Psoas muscle (tissue), 8 donors: ENCODE results near the gene TP53I3. TPM values are rescaled to one million over a fixed set of nuclear protein-coding genes. Genes with fewer than 3 reads are reported as not detected.

ENCODE experiments used
- ATAC-seq, 4 donors: fragments of 200-7000 bp; cut with Tn5 transposase; one replicate each; pipeline ENCODE4 v1.9.1; 2020; ENCODE audit warnings: moderate library complexity in 3 of 4, mild to moderate bottlenecking in 2 of 4
- DNase-seq, 2 donors: peaks; one replicate each; pipeline ENCODE4 v3.0.0-alpha.2; 2020
- H3K27ac ChIP-seq: fragments of 200-600 bp; one replicate; pipeline ENCODE4 v1.8.0; 2022
- H3K27me3 ChIP-seq, 3 donors: fragments of 200-600 bp in 1 of 3; one replicate each; pipeline versions ENCODE4 v1.6.1 to v1.8.0; 2013 to 2022; ENCODE audit warnings: low read length in 2 of 3, mild to moderate bottlenecking in 2 of 3, moderate library complexity in 1 of 3; ENCODE audit not compliant: insufficient read depth in 3 of 3
- H3K36me3 ChIP-seq, 2 donors: fragments of 200-600 bp in 1 of 2; one replicate each; pipeline versions ENCODE4 v1.6.1 to v1.8.0; 2013 to 2022; ENCODE audit warnings: low read depth in 1 of 2, mild to moderate bottlenecking in 1 of 2, moderate library complexity in 1 of 2; ENCODE audit not compliant: insufficient read depth in 1 of 2
- H3K4me1 ChIP-seq: fragments of 200-600 bp; one replicate; pipeline ENCODE4 v1.8.0; 2022
- H3K4me3 ChIP-seq: fragments of 200-600 bp; one replicate; pipeline ENCODE4 v1.8.0; 2022; ENCODE audit warnings: mild to moderate bottlenecking
- H3K9me3 ChIP-seq: fragments of 200-600 bp; one replicate; pipeline ENCODE4 v1.8.0; 2022
- WGBS, 3 donors: extraction: QIAGEN DNeasy Blood & Tissue Kit; methylation state at CpG; one replicate each; pipeline versions ENCODE4 v1.1.6 to v1.1.7; 2013; 5-methylcytosine and 5-hydroxymethylcytosine counted together
- intact Hi-C, 2 donors: fragments of 100-400 bp; cut with DNase I; formaldehyde crosslinking; loops; one replicate each; pipeline versions ENCODE4 v1.11.0 to v1.14.2; 2022
- polyA plus RNA-seq, 3 donors: library from polyadenylated mRNA; stranded (reverse); fragments of 200-250 nt; gene quantifications; one replicate each; pipeline ENCODE4 v1.2.3, GENCODE V29; 2013
- total RNA-seq, 4 donors: library from RNA; stranded (reverse); fragmentation: NEBNext Ultra II Directional in 2 of 4; extraction: Animal tissue kit (Norgen Biotek cat#: 25700) in 2 of 4; gene quantifications; one replicate each; pipeline versions ENCODE4 v1.2.1 to v1.2.4, GENCODE V29; 2021 to 2023
- TF ChIP-seq, protein P1 (sequence below): fragments of 200-600 bp; IDR thresholded peaks from one replicate; pipeline ENCODE4 v1.8.0; 2022; ENCODE audit warnings: antibody characterized with exemption
- donor health status: healthy with polysubstance abuse.
- donor health status: DM: no; HTN: no; CAD: no; lungs with moderate emphysema.
- donor health status: Bipolar disorder and iron deficiency.
- donor health status: healthy.
- donor health status: DM: yes; HTN: yes; CAD: no.
- donor health status: DM: no; HTN: no; CAD: no.
- donor health status: DM: no; HTN: no; CAD: no.
- donor health status: DM: yes; HTN: yes; CAD: no.

The TP53I3 gene
- total and polyA plus RNA-seq, 7 donors: 1.3 to 5.6 (median 3.2) TPM

DNA sequence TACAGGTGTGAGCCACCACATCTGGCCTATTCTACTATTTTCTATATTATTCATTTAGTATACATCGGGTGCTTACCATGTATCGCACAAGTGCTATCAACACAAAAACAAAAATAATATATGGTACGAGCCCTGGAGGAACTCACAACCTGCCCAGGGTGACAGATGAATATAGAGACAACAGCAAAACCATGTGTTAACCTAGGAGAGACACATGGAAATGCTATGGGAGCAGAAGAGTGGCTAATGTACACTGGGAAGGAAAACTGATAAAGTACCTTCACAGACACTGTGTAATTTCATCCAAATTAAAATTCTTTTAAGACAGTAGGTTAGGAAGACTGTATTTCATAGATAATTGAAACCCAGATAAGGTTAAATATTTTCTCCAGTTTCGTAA is 12.4 kb downstream of the TP53I3 start:
- no peaks in the 10 kb centered on the region for H3K9me3 ChIP-seq
- no peak overlapping the region for H3K27ac ChIP-seq
- intact Hi-C loops: no loop called here
- H3K4me1 ChIP-seq: peaks cover under 1% of the 10 kb centered on the region
- 84 to 95% (median 86%) methylated on average over 4 of the region's 4 CpGs for WGBS, 3 donors
- no peak for DNase-seq
- ATAC-seq: no peak
- peaks cover 3 to 62% of the 10 kb centered on the region in 2 donors for H3K36me3 ChIP-seq
- no peak overlapping the region for H3K4me3 ChIP-seq
- no peaks in the 10 kb centered on the region for H3K27me3 ChIP-seq
- TF ChIP-seq, protein P1, sequence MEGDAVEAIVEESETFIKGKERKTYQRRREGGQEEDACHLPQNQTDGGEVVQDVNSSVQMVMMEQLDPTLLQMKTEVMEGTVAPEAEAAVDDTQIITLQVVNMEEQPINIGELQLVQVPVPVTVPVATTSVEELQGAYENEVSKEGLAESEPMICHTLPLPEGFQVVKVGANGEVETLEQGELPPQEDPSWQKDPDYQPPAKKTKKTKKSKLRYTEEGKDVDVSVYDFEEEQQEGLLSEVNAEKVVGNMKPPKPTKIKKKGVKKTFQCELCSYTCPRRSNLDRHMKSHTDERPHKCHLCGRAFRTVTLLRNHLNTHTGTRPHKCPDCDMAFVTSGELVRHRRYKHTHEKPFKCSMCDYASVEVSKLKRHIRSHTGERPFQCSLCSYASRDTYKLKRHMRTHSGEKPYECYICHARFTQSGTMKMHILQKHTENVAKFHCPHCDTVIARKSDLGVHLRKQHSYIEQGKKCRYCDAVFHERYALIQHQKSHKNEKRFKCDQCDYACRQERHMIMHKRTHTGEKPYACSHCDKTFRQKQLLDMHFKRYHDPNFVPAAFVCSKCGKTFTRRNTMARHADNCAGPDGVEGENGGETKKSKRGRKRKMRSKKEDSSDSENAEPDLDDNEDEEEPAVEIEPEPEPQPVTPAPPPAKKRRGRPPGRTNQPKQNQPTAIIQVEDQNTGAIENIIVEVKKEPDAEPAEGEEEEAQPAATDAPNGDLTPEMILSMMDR: no peak

DNA sequence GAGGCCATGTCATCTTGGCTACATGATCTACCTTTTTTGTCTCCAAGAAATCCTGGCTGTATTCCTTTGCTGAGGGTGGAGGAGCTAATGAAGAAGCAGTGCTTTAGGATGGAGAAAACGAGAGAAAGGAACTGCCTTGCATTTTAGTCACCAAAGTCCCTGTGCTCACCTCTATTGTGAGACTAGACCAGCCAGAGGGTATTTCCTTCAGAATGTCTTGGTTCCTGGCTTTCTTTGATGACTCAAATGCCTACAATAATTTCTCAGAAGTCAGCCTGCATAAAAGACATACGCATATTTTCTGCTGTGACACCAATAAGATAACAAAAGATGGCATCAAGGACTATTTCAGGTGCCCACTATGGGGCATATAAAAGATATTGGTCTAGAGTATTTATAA is 19.3 kb downstream of the TP53I3 start:
- H3K9me3 ChIP-seq: no peaks in the 10 kb centered on the region
- TF ChIP-seq, protein P1: no peak
- H3K27me3 ChIP-seq: no peaks in the 10 kb centered on the region
- H3K4me3 ChIP-seq: no peak overlapping the region
- intact Hi-C loops: no loop called here
- DNase-seq (no peak), ATAC-seq (no peak)
- peaks cover 0 to 44% of the 10 kb centered on the region in 2 donors for H3K36me3 ChIP-seq
- H3K27ac ChIP-seq: no peak overlapping the region
- 80 to 88% (median 87%) methylated on average over 2 of the region's 2 CpGs for WGBS, 3 donors
- H3K4me1 ChIP-seq: no peaks in the 10 kb centered on the region

DNA sequence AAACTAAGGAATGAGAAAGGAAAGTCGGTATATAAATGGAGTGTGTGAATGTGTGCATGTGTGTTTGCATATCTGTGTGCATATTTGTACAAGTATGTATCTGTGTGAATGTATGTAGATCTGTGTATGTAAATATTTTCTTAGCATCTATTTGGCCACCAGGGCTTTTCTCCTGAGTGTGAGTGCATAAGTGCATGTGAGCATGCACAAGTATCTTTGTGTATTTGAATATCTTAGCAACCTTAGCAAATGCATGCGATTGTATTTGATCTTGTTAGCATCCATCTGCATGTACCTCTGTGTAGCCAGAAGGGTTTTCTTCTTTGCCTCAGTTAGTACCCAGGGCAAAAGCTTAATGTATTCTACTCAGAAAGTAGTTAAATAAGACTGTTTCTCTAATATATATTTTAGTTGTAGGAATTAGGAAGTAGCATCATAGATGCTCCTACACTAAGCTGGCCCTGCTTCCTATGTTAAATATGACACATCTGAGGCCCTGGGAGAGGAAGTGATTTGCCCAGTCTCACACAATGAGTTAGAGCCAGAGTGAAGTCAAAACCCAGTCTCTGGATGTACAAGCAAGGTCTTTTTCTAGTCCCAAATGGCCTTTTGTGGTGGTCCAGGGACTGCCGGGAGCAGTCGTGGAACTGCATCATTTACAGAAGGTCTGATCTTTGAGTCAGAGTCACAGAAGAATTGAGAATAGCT is 25.9 kb downstream of the TP53I3 start:
- intact Hi-C loops: no loop called here
- no peaks in the 10 kb centered on the region for H3K36me3 ChIP-seq
- TF ChIP-seq, protein P1: no peak
- no peaks in the 10 kb centered on the region for H3K27me3 ChIP-seq
- no peak overlapping the region for H3K4me3 ChIP-seq
- H3K27ac ChIP-seq: no peak overlapping the region
- DNase-seq: no peak
- no peak for ATAC-seq
- WGBS, 3 donors: 84 to 91% (median 87%) methylated on average over 4 of the region's 4 CpGs
- no peaks in the 10 kb centered on the region for H3K9me3 ChIP-seq
- no peaks in the 10 kb centered on the region for H3K4me1 ChIP-seq

DNA sequence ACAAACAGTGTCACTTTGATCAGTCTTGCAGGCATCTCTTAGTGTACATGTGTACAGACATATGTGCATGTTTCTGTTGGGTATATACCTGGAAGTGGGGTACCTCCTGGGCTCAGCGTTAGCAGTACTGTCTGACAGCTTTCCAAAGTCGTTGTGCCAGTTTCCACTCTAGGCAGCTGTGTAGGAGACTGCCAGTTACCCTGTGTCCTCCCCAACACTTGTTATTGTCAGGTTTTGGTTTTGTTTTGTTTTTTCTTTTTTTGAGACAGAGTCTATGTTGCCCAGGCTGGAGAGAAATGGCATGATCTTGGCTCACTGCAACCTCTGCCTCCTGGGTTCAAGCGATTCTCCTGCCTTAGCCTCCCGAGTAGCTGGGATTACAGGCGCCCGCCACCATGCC is 28.9 kb downstream of the TP53I3 start:
- intact Hi-C loops: no loop called here
- Histone ChIP-seq H3K27ac (no peak overlapping the region), H3K4me3 (no peak overlapping the region), H3K36me3 (no peaks in the 10 kb centered on the region), H3K27me3 (peaks cover 0 to 2% (median 2%) of the 10 kb centered on the region in 3 donors), H3K4me1 (no peaks in the 10 kb centered on the region), H3K9me3 (no peaks in the 10 kb centered on the region)
- ATAC-seq: no peak
- no peak for DNase-seq
- 83 to 90% (median 86%) methylated on average over 6 of the region's 6 CpGs for WGBS, 3 donors
- TF ChIP-seq, protein P1: no peak
